SIG-M5 treated with dmso at 0.1 percent for 504 hours (cell line): ENCODE data around the gene TJAP1.

Experiments
- DNase-seq: peaks from one replicate; lab custom pipeline; 2025; ENCODE audit not compliant: unreplicated experiment; lab: John Stamatoyannopoulos, UW

TJAP1 gene, protein sequence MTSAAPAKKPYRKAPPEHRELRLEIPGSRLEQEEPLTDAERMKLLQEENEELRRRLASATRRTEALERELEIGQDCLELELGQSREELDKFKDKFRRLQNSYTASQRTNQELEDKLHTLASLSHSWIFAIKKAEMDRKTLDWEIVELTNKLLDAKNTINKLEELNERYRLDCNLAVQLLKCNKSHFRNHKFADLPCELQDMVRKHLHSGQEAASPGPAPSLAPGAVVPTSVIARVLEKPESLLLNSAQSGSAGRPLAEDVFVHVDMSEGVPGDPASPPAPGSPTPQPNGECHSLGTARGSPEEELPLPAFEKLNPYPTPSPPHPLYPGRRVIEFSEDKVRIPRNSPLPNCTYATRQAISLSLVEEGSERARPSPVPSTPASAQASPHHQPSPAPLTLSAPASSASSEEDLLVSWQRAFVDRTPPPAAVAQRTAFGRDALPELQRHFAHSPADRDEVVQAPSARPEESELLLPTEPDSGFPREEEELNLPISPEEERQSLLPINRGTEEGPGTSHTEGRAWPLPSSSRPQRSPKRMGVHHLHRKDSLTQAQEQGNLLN

DNA sequence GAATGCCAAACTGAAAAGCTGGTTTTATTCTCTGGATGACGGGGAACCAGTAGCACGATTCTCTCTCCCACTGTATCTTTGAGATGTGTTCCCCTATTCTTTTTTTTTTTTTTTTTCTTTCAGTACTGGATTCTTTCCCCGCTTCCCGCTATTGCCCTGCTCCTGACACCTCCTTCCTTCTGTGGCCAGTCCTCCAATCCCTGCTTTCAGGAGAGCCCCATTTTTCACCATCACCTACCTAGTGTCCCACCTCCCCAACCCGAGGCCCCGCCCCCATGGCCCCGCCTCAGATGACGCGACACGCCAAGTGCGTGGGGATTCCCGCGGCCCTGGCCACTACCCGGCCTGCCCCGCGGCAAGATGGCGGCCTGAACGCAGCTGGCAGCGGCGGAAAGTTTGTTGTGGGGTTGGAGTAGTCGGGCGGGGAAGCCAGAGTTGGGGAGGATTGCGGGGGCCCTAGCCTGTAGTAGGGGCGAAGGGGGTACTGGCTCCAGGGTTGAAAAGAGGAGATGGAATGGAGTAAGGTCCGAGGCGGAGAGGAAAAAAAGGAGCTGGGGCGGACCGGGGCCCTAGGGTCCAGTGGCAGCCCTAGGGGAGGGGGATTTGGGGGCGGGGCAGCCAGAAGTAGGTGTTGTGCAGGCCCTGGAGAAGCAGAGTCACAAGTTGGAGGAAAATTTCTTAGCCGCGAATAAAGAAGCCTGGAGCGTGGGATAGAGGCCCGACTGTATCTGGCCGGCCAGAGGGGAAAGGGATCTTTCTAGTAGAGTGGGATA is at the start of gene TJAP1:
Gene TJAP1 (plus strand): TSS at position 336 of the 773 bp plus-strand sequence. CDS start 21,432 bp downstream, outside the sequence.
- DNase-seq = peak; percentile 47

DNA sequence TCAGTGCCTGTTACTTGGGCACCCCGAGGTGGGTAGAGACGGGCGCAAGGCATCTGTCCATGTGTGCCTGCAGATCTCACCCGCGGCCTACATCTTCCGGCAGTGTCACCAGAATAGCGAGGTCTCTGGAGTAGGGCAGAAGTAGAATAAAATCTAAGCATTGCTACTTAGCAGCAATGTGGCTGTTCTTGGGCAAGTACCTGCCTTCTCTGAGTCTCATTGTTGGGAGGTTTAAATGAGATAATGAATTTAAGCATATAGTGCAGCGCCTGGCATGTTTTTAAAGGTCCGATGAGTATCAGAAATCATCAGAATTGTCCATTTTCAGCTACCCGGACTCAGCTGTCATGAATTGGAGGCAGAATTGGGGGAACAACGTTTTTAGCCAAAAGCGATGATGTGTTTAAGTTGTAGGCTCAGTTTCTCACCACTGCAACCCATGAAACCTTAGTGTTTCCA is 49.2 kb upstream of the TJAP1 start:
- no peak for DNase-seq

DNA sequence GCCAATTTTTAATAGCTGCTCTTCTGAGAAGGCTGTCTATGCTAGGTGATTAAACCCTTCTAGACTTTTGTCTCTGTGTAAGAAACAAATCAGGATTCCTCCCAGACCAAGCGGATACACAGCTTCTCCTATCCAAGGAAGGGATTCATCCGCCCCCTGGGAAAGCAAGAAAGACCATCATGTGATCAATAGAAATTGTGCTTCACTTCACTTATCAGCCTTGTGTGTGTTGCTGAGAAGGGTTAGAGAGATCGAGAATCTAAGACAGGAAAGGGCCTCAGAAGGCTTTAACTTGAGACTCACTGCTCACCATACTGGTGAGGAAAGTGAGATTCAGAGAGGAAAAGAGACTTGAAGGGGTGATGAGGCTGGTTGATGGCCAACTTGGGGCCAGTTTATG is 48.5 kb upstream of the TJAP1 start:
- DNase-seq = no peak

DNA sequence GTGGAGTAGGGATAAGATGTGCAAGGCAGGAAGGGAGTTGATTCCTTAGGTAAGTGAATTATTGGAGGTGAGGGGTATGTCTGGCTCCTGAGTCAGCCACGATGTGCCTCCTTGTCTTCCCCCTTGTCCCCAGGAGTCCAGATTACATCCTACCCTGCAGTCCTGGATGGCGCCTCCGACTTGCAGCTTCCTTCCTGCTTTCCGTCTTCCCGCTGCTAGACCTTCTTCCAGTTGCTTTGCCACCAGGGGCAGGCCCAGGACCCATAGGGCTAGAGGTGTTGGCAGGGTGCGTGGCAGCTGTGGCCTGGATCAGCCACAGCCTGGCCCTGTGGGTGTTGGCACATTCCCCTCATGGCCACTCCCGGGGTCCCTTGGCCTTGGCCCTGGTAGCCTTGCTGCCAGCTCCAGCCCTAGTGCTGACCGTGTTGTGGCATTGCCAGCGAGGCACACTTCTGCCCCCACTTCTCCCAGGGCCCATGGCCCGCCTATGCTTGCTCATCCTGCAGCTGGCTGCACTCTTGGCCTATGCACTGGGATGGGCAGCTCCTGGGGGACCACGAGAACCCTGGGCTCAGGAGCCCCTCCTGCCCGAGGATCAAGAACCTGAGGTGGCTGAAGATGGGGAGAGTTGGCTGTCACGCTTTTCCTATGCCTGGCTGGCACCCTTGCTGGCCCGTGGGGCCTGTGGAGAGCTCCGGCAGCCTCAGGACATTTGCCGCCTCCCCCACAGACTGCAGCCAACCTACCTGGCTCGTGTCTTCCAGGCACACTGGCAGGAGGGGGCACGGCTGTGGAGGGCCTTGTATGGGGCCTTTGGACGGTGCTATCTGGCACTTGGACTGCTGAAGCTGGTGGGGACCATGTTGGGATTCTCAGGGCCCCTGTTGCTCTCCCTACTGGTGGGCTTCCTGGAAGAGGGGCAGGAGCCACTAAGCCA is 45.1 kb upstream of the TJAP1 start:
- DNase-seq = no peak

DNA sequence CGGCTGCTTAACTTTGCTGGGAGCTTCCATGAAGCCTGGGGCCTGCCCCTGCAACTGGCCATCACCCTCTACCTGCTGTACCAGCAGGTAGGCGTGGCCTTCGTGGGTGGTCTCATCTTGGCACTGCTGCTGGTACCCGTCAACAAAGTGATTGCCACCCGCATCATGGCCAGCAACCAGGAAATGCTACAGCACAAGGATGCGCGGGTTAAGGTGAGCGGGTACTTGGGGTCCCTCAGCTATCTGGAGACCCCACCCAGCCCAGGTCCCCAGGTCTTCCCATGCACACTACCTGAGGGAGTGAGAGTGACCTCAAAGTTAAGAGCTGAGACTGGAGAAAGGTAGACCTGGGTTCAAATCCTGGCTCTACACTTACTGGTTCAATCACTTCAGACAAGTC is 44.2 kb upstream of the TJAP1 start:
- no peak for DNase-seq

DNA sequence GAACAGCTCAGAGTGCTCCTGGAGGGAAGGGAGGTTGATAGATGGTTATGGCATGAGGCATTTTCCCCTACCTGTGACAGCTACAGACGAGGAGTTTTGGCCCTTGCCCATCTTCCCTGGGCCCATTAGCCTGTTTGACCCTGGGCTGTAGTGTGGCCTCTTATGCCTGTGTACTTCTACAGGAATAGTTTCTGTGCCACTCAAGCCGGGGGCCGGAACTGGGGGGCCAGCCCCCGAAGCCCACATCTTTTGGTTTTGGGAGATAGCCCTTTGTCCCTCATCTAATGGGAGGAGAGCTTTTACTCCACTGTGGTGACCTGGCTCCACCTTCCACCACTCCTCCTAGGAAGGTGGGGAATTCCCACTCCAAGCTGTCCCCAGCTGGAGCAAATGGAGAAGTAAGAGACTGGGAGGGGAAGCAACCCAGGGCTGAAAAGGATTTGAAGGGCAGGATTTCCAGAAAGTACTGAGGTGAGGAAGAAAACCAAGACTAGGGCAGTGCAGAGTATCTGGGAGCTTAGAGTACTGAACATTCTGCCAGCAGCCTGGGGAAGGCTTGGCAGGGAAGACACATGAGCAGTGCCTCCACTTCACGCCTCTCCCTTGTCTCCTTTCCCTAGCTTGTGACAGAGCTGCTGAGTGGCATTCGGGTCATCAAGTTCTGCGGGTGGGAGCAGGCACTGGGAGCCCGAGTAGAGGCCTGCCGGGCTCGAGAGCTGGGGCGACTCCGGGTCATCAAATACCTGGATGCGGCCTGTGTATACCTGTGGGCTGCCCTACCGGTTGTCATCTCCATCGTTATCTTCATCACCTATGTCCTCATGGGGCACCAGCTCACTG is 43.1 kb upstream of the TJAP1 start:
- DNase-seq = no peak

DNA sequence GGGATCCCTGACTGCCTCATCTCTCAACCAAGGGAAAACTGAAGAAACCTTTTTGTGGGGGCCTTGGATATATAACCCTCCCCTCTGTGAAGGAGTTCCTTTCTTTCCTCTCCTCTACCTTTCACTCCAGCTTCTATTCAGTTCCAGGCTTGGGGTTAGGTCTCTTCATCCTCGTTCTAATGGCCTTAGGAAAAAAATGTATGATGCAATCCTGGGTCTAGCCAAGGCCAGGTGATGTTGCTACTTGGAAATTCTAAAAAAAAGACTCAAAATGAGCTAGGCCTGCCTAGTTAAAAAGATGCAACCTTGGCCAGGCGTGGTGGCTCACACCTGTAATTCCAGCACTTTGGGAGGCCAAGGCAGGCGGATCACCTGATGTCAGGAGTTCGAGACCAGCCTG is 42.4 kb upstream of the TJAP1 start:
- DNase-seq = no peak

DNA sequence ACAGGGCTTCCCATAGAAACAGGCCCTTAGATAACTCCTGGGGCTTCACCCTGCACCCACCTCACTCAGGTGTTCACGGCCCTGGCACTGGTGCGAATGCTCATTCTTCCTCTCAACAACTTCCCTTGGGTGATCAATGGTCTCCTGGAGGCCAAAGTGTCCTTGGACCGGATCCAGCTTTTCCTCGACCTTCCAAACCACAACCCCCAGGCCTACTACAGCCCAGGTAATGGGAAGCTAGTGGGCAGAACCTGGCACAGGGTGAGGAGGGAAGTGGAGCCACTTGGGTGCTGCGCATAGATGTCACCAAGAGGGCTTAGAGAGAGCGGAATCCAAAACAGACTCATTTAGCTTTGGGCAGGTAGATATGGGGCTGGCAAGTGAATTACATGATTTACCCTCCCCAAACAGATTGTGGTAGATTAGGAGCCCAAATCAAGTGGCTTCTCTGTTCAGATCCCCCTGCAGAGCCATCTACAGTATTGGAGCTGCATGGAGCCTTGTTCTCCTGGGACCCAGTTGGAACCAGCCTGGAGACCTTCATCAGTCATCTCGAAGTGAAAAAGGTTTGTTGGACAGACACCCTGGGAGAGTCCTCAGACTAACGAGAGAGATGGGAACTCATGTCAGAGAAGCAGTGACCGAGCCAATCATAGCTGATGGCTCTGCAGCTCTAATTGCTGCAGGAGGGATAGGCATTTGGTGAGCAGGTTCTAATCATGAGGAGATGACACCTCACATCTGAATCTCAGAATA is 41.5 kb upstream of the TJAP1 start:
- DNase-seq = no peak

DNA sequence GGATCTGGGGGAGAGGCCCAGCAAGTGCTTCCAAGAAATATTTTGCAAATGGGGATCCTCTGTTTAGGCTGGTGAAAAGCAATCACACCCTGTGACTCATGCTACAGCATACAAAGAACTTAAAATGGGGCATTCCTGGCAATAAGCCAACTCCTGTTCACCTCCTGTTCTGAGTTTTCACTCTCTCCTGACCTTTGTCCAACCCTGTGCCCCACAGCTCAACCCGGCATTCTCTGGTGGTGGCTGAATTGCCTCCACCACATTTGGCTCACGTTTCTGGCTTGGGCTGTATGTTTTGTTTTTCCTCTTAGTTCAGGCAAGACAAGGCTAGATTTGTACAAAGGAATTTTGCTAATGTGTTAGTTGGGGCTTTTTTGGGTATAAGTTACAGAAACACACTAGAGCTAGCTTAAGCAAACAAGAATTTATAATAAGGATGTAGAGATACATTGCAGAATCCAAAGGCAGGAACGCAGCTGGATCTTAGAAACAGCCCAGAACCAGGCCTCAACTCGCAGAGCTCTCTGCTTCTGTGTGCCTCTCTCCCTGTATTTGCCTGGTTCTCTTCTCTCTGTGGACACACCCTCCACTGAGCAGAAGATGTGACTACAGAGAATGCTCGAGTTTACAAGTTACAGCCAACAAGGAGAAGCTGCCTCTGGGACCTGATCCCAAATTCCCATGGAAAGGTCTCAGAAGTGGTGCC is 40.6 kb upstream of the TJAP1 start:
- peak; percentile 9 for DNase-seq

DNA sequence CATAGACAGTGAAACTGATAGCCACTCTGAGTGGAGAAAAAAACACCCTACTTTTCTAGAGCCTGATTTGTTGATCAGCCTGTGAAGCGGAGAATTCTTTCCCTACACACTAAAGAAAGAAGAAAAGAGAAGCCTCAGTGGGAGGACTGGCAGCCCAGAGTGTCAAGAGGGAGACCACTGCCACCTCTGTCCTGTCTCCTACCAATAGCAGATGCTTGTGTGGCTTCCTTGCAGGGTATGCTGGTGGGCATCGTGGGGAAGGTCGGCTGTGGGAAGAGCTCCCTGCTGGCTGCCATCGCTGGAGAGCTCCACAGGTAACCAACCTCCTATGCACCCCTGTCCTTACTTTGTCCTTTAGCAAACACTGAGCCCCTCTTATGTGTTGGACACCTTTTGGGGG is 39.7 kb upstream of the TJAP1 start:
- DNase-seq = no peak

DNA sequence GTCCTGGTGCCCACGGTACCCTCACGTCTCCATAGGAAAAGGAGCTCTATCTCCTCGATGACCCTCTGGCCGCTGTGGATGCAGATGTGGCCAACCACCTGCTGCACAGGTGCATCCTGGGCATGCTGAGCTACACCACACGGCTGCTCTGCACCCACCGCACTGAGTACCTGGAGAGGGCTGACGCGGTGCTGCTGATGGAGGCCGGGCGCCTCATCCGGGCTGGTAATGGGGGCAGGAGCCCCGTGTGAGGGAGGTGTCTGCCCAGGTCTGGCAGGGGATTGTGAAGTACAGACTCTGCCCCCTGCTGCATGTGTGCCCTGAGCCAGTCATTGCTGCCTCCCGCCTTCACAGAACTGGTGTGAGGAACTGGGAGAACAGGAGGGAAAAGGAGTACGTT is 34.4 kb upstream of the TJAP1 start:
- no peak for DNase-seq

DNA sequence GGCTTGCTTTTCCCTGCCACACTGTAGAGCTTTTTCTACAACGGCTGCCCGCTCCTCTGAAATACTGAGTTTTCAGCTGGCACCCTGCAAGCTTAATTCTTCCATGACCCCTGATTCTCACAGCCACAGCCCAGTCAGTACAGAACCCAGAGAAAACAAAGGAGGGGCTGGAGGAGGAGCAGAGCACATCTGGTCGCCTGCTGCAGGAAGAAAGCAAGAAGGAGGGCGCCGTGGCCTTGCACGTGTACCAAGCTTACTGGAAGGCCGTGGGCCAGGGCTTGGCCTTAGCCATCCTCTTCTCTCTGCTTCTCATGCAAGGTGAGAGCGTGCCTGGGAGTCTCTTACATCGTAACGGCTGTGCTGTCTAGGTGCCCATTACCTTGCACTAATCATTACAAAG is 33.3 kb upstream of the TJAP1 start:
- no peak for DNase-seq

DNA sequence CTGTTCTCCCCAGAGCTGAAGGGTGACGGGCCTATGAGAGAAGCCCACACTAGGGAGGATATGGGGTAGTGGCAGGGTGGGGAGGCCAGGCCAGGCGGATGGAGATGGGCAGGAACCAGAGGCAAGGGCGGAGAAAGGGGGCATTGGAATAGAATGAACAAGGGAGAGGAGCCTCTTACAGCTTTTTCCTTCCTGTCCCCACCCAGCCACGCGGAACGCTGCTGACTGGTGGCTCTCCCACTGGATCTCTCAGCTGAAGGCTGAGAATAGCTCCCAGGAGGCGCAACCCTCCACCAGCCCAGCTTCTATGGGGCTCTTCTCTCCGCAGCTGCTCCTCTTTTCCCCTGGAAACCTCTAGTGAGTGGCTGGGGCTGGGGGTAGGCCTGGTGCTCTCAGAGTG is 32.8 kb upstream of the TJAP1 start:
- no peak for DNase-seq

DNA sequence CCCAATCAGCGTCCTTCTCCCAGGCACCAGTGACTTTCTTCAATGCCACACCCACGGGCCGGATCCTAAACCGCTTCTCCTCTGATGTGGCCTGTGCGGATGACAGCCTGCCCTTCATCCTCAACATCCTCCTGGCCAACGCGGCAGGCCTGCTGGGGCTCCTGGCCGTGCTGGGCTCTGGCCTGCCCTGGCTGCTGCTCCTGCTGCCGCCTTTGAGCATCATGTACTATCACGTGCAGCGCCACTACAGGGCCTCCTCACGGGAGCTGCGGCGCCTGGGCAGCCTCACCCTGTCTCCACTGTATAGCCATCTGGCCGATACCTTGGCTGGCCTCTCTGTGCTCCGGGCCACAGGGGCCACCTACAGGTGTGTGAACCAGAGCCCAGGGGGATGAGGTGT is 31.8 kb upstream of the TJAP1 start:
- no peak for DNase-seq

DNA sequence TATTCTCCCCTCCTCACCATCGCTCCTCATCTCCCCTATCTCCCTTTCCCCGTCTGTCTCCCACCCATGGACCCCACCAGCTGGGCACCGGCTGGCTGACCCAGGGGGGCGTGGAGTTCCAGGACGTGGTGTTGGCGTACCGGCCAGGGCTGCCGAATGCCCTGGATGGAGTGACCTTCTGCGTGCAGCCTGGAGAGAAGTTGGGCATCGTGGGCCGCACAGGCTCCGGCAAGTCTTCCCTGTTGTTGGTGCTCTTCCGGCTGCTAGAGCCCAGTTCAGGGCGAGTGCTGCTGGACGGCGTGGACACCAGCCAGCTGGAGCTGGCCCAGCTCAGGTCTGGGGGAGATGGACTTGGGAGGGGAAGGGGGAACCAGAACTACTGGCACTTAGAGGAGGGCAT is 29.8 kb upstream of the TJAP1 start:
- DNase-seq = no peak

DNA sequence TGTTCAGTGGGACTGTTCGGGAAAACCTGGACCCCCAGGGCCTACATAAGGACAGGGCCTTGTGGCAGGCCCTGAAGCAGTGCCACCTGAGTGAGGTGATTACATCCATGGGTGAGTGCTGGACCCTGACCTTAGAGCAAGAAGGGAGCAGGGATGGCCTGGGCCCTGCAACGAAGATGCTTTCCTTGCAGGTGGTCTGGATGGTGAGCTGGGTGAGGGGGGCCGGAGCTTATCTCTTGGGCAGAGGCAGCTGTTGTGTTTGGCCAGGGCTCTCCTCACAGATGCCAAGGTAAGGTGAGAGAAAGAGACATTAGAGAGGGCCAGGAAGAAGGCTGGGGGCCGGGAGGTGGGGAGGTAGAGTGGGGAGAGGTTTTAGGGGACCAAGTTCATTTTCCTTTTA is 28.5 kb upstream of the TJAP1 start:
- DNase-seq = no peak

DNA sequence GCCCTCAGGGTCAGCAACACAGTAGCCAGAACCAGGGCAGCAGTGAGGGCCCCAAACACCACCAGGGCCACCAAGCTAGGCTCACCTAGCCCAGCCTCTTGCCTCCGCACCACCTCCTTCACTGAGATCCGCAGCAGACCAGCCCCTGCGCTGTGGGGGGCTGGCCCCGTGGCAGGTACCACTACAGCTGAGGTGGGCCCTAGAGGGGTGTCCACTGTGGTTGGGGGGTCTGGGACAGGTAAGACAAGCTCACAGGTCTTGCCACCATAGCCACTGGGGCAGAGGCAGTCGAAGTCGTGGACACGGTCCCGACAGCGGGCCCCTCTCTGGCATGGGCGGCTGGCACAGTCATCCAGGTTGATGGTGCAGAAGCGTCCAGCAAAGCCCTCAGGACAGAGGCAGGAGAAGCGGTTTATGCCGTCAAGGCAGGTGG is 26.7 kb upstream of the TJAP1 start:
- no peak for DNase-seq

DNA sequence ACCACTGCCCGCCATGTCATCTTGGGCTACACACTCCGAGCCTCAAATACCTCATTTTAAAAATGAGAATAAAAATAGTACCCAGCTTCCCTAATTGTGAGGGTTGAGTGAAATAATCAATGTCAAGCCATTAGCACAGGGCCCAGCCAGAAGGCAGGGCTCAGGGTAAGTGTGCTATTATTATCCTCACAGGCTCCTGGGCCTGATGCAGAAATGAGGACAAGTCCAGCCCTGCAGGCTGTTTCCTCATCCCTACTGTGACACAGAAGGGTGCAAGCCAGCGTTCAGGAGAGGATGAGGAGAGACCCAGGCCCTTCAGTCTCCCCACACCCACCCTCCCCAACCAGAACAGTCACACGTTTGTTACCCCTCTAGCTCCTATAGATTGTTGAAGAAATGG is 26.0 kb upstream of the TJAP1 start:
- no peak for DNase-seq

DNA sequence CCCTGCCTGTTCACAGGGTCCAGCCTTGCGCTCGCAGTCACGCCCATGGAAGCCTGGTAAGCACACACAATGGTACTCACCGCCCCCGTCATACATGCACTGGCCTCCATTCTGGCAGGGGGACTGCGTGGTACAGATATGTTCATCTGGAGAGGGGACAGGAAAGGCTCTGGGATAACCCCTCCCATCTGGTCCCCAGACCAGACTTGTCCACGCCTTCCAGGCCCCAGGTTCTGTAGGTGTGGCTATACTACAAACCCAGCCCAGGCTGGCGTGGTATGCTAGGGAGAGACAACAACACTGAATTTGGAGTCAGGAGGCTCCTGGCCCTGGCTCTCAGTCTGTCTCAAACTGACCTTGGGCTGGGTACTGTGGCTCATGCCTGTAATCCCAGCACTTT is 25.4 kb upstream of the TJAP1 start:
- no peak for DNase-seq
